C4-2B (cell line): ENCODE data around the gene PLIN4.
A peak's percentile ranks its signal among the peaks of the same experiment; 100 is the strongest.

ENCODE experiments used
- ZFX ChIP-seq: fragments of 450-650 bp; IDR thresholded peaks from 2 replicates; pipeline ENCODE4 v1.6.1; 2017
- TF ChIP-seq, protein P1 (sequence below): fragments of 450-650 bp; conservative IDR thresholded peaks from 2 replicates; pipeline ENCODE4 v1.5.1; 2017; ENCODE audit warnings: mild to moderate bottlenecking

DNA sequence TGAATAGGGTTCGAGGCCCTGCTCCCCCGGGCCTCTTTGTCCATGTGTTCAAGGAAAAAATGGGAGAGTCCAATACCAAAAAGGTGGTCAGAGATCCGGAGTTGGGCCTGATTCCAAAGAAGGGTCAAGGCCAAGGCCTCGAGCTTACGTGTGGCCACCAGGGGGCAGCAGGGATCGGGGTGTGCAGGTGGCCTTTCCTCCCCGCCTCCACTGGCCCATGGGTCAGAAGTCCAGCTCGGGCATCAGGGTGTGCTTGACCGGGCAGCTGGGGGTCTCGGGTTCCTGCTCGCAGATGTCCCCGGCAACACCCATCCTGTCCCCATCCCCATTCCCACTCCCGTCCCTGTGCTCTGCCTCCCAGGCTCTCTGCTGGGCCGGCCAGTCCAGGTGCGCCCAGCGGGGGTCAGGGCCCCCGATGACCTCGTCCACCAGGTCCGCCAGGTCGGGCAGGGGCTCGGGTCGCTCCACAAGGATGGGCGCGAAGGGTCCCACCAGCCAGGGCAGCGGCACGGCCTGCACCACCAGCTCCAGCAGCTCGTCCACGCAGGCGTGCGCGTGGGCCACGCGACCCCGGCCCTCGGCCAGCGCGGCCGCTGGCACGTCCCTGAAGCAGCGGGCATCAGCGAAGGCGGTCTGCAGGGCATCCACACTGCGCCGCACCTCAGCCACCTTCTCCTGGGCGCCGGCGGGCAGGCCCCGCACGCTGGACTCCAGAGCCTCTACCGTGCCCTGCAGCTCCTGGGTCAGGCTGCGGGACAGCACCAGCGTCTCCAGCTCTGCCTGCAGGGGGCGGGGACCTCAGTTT is 5.2 kb upstream of the PLIN4 start:
- TF ChIP-seq, protein P1, sequence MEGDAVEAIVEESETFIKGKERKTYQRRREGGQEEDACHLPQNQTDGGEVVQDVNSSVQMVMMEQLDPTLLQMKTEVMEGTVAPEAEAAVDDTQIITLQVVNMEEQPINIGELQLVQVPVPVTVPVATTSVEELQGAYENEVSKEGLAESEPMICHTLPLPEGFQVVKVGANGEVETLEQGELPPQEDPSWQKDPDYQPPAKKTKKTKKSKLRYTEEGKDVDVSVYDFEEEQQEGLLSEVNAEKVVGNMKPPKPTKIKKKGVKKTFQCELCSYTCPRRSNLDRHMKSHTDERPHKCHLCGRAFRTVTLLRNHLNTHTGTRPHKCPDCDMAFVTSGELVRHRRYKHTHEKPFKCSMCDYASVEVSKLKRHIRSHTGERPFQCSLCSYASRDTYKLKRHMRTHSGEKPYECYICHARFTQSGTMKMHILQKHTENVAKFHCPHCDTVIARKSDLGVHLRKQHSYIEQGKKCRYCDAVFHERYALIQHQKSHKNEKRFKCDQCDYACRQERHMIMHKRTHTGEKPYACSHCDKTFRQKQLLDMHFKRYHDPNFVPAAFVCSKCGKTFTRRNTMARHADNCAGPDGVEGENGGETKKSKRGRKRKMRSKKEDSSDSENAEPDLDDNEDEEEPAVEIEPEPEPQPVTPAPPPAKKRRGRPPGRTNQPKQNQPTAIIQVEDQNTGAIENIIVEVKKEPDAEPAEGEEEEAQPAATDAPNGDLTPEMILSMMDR: peak; percentile 94
- no peak for TF ChIP-seq ZFX
